Measurements from ENCODE around the gene TYMP.

DNA sequence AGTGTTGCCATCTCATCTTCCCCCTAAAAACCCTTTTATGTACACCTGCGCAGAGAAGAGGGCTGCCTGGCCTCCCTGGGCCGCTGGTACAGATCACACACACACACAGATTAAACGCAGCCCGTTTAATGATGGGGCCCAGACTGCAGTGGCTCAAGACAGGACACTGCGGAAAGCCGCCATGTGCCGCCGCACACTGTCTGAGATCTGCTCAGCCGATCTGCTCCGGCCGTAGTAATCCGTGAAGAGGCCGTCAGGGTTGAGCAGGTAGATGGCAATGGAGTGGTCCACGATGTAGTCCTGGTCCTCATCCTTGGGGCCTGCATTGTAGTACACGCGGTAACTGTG is 6.4 kb downstream of the TYMP start:
- TF ChIP-seq POLR2A (IDR thresholded peaks at IDR 0.05; ENCODE audit: low read depth, low read length) = 0 out of 2 replicates have a peak, but pooled peaks have one; percentile 10
- no peak for TF ChIP-seq POLR2AphosphoS5 (IDR thresholded peaks at IDR 0.05; ENCODE audit: low read depth, low read length)
- TF ChIP-seq SPI1 (IDR thresholded peaks at IDR 0.05; ENCODE audit: low read depth, low read length) = no peak
- no peak for TF ChIP-seq POU2F2 (IDR thresholded peaks at IDR 0.05; ENCODE audit: low read depth, low read length)
- TF ChIP-seq PAX5 (IDR thresholded peaks at IDR 0.05; ENCODE audit: insufficient read depth, low read length, severe bottlenecking) = no peak
- TF ChIP-seq TAF1 (IDR thresholded peaks at IDR 0.05; ENCODE audit: low read depth, low read length) = no peak
